ENCODE results near the gene PARD3. TPM values are rescaled to one million over a fixed set of nuclear protein-coding genes. Genes with fewer than 3 reads are reported as not detected.
"Not testable (repeated sequence)": the region's sequence is repeated elsewhere in the genome, so short reads cannot be mapped to it uniquely, and the experiment has no call there.

The PARD3 gene
- total and polyA plus RNA-seq, 2 donors (not counting 1 experiment from before 2014, with no cell fraction given): 24.0 to 46.4 TPM

GRCh38 chr10:34647160-34647559, 167.9 kb downstream of the PARD3 start:
- Histone ChIP-seq H3K27me3 (ENCODE audit: control insufficient read depth, insufficient read depth, low read length) (no peaks in the 10 kb centered on the region), H3K79me2 (ENCODE audit: control insufficient read depth, insufficient read depth, low read length) (no peaks in the 10 kb centered on the region), H3K36me3 (ENCODE audit: control insufficient read depth, insufficient read depth, low read length) (no peaks in the 10 kb centered on the region), H4K20me1 (ENCODE audit: control insufficient read depth, extremely low read depth, insufficient read depth, low read length) (peaks cover 2% of the 10 kb centered on the region), H3K4me3 (replicated peaks in 1 of 4; ENCODE audit: control extremely low read depth in 1 of 4, insufficient read depth in 1 of 4, low read depth in 3 of 4, low read length in 4 of 4) (no peak overlapping the region), H3K4me1 (ENCODE audit: control insufficient read depth, extremely low read depth, insufficient read depth, low read length) (no peaks in the 10 kb centered on the region), H3K4me2 (ENCODE audit: extremely low read depth, insufficient read depth, low read length) (no peak overlapping the region), H2AFZ (ENCODE audit: low read length) (no peak overlapping the region), H3K27ac (ENCODE audit: insufficient read depth, low read length) (no peak overlapping the region), H3K9ac (ENCODE audit: insufficient read depth, low read length) (no peak overlapping the region), H3K9me3 (ENCODE audit: control insufficient read depth, insufficient read depth, low read depth, low read length) (no peaks in the 10 kb centered on the region)
- no peak for TF ChIP-seq EZH2 (IDR thresholded peaks at IDR 0.05; ENCODE audit: low read length, missing control alignments)
- TF ChIP-seq, protein P1, sequence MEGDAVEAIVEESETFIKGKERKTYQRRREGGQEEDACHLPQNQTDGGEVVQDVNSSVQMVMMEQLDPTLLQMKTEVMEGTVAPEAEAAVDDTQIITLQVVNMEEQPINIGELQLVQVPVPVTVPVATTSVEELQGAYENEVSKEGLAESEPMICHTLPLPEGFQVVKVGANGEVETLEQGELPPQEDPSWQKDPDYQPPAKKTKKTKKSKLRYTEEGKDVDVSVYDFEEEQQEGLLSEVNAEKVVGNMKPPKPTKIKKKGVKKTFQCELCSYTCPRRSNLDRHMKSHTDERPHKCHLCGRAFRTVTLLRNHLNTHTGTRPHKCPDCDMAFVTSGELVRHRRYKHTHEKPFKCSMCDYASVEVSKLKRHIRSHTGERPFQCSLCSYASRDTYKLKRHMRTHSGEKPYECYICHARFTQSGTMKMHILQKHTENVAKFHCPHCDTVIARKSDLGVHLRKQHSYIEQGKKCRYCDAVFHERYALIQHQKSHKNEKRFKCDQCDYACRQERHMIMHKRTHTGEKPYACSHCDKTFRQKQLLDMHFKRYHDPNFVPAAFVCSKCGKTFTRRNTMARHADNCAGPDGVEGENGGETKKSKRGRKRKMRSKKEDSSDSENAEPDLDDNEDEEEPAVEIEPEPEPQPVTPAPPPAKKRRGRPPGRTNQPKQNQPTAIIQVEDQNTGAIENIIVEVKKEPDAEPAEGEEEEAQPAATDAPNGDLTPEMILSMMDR (conservative IDR thresholded peaks at IDR 0.05 in 1 of 2, IDR thresholded peaks at IDR 0.05 in 1 of 2; ENCODE audit: low read depth in 1 of 2, low read length in 2 of 2): no peak
- DNase-seq (ENCODE audit: low read depth in 2 of 2): no peak

DNA sequence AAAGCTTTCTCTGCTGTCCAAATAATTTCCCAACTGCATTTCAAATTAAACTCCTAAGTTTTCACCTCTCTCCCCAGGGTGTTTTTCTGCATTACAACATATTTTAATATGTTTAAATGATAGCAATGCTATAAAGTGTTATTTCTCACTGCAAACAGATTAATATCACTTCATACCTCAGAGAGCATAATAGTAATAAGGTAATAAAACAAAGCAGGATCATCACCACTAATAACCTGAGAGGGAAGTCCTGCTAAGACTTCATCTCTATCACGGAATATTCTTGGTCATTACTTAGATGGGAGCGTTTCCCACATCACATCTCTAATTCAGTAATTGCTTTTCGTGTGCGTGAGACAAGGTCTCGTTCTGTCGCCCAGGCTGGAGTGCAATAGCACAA, 168.8 kb downstream of the PARD3 start:
- Histone ChIP-seq H4K20me1 (ENCODE audit: control insufficient read depth, extremely low read depth, insufficient read depth, low read length) (peaks cover 2% of the 10 kb centered on the region), H2AFZ (ENCODE audit: low read length) (no peak overlapping the region), H3K4me2 (ENCODE audit: extremely low read depth, insufficient read depth, low read length) (no peak overlapping the region), H3K27ac (ENCODE audit: insufficient read depth, low read length) (no peak overlapping the region), H3K4me3 (replicated peaks in 1 of 4; ENCODE audit: control extremely low read depth in 1 of 4, insufficient read depth in 1 of 4, low read depth in 3 of 4, low read length in 4 of 4) (no peak overlapping the region), H3K4me1 (ENCODE audit: control insufficient read depth, extremely low read depth, insufficient read depth, low read length) (no peaks in the 10 kb centered on the region), H3K79me2 (ENCODE audit: control insufficient read depth, insufficient read depth, low read length) (no peaks in the 10 kb centered on the region), H3K36me3 (ENCODE audit: control insufficient read depth, insufficient read depth, low read length) (no peaks in the 10 kb centered on the region), H3K9ac (ENCODE audit: insufficient read depth, low read length) (no peak overlapping the region), H3K27me3 (ENCODE audit: control insufficient read depth, insufficient read depth, low read length) (no peaks in the 10 kb centered on the region), H3K9me3 (ENCODE audit: control insufficient read depth, insufficient read depth, low read depth, low read length) (no peaks in the 10 kb centered on the region)
- no peak for DNase-seq (ENCODE audit: low read depth in 2 of 2)
- TF ChIP-seq, protein P1 (conservative IDR thresholded peaks at IDR 0.05 in 1 of 2, IDR thresholded peaks at IDR 0.05 in 1 of 2; ENCODE audit: low read depth in 1 of 2, low read length in 2 of 2): no peak
- TF ChIP-seq EZH2 (IDR thresholded peaks at IDR 0.05; ENCODE audit: low read length, missing control alignments): no peak

GRCh38 chr10:34644815-34645214, 170.3 kb downstream of the PARD3 start:
- H3K4me1 ChIP-seq (ENCODE audit: control insufficient read depth, extremely low read depth, insufficient read depth, low read length); DNase-seq (ENCODE audit: low read depth in 2 of 2); H3K9ac ChIP-seq (ENCODE audit: insufficient read depth, low read length); H3K27me3 ChIP-seq (ENCODE audit: control insufficient read depth, insufficient read depth, low read length); H3K4me3 ChIP-seq (replicated peaks in 1 of 4; ENCODE audit: control extremely low read depth in 1 of 4, insufficient read depth in 1 of 4, low read depth in 3 of 4, low read length in 4 of 4); H2AFZ ChIP-seq (ENCODE audit: low read length); H3K4me2 ChIP-seq (ENCODE audit: extremely low read depth, insufficient read depth, low read length); H4K20me1 ChIP-seq (ENCODE audit: control insufficient read depth, extremely low read depth, insufficient read depth, low read length); H3K79me2 ChIP-seq (ENCODE audit: control insufficient read depth, insufficient read depth, low read length); H3K27ac ChIP-seq (ENCODE audit: insufficient read depth, low read length); H3K36me3 ChIP-seq (ENCODE audit: control insufficient read depth, insufficient read depth, low read length); H3K9me3 ChIP-seq (ENCODE audit: control insufficient read depth, insufficient read depth, low read depth, low read length): not testable (repeated sequence)

All from fibroblast of lung (primary cell).